Measurements from ENCODE around the gene RADIL.

Gene RADIL

DNA sequence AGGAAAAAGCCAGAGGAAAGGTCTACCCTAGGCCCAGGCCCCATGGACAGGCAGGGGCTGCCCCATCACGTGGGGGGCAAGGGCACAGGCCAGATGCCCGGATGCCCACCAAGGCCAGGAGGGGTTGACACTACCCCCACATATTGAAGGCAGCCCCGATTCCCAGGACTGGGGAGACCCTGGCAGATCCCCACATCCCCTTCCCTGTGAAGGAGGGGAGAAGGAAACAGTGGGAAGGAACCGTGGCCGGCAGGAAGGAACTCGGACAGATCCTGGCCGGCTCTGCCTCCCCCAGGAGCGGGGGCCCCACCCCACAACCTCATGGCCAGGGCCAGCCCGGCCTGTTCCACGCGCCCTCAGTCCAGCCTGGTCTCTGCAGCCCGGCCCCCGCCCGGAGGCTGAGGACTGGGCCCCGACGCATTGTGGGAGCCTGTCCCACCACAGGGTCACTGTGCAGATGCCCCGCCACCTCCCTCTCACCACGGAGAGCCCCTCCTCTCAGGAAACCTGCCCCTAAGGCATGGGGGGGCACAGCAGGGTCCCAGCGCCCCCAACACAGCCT, 63.0 kb downstream of the RADIL start:
- H3K36me3 ChIP-seq (replicated peaks), result no peaks in the 10 kb centered on the region
- no peak overlapping the region for H3K27ac ChIP-seq
- H3K4me3 ChIP-seq (ENCODE audit: low read depth, low read length), result no peak overlapping the region
- TF ChIP-seq, protein P1, sequence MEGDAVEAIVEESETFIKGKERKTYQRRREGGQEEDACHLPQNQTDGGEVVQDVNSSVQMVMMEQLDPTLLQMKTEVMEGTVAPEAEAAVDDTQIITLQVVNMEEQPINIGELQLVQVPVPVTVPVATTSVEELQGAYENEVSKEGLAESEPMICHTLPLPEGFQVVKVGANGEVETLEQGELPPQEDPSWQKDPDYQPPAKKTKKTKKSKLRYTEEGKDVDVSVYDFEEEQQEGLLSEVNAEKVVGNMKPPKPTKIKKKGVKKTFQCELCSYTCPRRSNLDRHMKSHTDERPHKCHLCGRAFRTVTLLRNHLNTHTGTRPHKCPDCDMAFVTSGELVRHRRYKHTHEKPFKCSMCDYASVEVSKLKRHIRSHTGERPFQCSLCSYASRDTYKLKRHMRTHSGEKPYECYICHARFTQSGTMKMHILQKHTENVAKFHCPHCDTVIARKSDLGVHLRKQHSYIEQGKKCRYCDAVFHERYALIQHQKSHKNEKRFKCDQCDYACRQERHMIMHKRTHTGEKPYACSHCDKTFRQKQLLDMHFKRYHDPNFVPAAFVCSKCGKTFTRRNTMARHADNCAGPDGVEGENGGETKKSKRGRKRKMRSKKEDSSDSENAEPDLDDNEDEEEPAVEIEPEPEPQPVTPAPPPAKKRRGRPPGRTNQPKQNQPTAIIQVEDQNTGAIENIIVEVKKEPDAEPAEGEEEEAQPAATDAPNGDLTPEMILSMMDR (IDR thresholded peaks at IDR 0.05; ENCODE audit: low read depth, low read length, missing control alignments), result no peak
- no peak for DNase-seq
- in situ Hi-C loops (cut with HindIII; ENCODE audit: low pct_ligation_motif_present, low sequenced_read_pairs), result no loop called here
- no peaks in the 10 kb centered on the region for H3K27me3 ChIP-seq (replicated peaks)

DNA sequence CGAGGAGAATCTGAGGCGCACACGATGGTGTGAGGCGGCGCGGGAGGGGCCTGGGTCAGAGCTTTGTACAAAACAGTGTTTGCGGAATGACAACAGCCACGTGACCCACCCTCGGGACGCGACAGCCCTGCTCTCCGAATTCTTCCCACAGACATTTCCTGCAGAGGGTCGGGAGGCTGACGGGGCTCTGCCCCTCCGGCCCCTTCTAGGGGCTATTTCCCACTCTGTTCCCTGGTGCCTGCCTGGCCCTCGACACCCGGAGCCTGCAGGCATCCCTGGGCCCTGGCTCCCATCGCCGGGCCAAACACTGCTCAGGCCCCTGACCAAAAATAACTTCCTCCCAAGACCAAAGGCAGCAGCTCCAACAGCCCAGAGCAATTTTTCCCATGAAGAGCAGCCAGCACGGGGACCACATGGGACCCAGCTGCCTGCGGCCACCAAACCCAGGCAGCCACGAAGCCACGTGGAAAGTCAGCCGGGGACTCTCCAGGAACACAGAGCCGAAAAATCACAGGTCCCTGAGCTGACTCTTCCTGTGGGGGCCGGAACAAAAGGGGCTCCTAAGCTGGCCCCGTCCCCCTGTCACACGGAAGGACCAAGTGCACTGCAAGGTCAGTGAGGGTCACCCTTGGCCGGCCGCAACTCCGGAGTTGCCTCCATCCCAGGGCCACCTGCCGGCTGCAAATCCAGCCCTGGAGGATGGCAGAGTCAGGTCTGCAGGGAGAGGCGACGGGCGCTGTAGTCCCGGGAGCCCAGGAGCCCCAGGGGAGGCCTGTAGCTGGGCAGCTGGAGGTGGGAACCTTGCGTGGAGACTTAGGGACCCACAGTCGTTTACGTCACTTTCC, 63.7 kb downstream of the RADIL start:
- DNase-seq, result no peak
- in situ Hi-C loops (cut with HindIII; ENCODE audit: low pct_ligation_motif_present, low sequenced_read_pairs), result no loop called here
- Histone ChIP-seq H3K36me3 (replicated peaks) (no peaks in the 10 kb centered on the region), H3K27ac (no peak overlapping the region), H3K27me3 (replicated peaks) (no peaks in the 10 kb centered on the region), H3K4me3 (ENCODE audit: low read depth, low read length) (no peak overlapping the region)
- TF ChIP-seq, protein P1 (IDR thresholded peaks at IDR 0.05; ENCODE audit: low read depth, low read length, missing control alignments), result no peak

DNA sequence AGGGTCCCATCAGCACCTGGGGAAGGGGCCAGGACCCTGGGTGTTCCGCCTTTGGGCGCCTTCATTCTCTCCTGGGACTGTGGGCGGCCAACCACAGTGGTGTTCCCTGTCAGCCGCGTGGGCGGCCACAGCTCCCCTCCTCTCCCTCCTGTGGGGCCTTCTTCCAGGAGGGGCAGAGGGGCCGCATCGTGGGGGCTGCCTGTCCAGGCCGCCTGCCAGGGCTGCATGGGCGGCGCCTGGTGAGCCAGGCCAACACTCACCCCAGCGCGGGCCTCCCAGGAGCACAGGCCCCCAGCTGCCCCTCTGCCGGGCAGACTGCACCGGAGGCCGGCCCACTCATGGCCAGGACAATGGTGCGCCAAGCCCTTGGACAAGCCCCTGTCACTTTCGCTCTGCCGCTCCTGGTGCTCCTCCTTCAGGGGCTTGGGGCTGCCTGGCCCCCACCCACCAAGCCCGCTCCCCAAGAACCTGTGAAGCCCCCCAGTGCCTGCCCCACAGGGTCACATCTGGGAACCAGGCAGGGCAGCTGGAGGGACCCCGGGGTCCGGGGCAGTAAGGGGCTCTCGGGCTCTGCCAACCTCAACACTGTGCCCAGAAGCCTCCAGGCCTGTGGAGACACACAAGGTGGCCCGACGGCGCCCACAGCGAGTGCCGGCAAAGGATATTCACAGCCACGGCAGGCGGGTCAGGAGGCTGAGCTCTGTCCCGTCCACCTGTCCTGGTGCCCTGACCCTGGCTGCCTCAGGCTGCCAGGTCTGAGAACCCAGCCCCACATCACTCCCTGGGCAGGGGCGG, 65.3 kb downstream of the RADIL start:
- in situ Hi-C loops (cut with HindIII; ENCODE audit: low pct_ligation_motif_present, low sequenced_read_pairs), result no loop called here
- no peak overlapping the region for H3K27ac ChIP-seq
- H3K4me3 ChIP-seq (ENCODE audit: low read depth, low read length), result no peak overlapping the region
- H3K27me3 ChIP-seq (replicated peaks), result no peaks in the 10 kb centered on the region
- H3K36me3 ChIP-seq (replicated peaks), result no peaks in the 10 kb centered on the region
- TF ChIP-seq, protein P1 (IDR thresholded peaks at IDR 0.05; ENCODE audit: low read depth, low read length, missing control alignments), result no peak
- no peak for DNase-seq

DNA sequence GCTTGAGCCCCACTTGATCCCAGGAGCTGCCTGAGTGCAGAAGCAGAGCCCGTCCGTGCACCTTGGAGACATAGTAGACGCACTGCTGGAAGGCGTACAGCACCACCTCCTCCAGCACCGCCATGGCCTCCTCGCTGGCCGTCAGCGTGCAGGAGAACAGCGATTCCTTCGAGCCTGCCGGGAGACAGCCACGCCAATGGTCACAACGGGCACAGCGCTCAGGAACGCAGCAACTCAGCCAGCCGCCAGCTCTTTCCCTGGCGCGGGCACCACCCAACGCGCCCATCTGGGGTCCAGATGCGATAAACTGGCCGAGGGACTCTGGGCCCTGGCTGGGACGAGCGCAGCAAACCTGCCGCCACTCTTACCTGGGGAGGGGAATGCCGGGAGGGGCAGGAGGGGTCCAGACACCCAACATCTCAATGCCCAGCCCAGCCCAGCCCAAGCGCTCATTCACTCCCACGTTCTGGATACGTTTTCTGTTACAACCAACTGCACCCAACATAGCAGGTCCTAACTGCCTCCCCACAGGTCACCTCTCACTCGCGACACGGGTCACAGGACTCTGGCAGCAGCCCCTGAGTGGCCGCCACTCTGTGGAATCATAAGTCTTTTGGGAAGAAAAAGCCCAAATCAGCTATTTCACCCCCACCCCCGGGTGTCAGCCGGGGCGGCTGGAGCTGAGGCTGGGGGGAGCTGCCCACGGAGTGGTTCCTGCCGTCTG, 66.2 kb downstream of the RADIL start:
- Histone ChIP-seq H3K27ac (no peak overlapping the region), H3K4me3 (ENCODE audit: low read depth, low read length) (no peak overlapping the region), H3K27me3 (replicated peaks) (no peaks in the 10 kb centered on the region), H3K36me3 (replicated peaks) (no peaks in the 10 kb centered on the region)
- TF ChIP-seq, protein P1 (IDR thresholded peaks at IDR 0.05; ENCODE audit: low read depth, low read length, missing control alignments), result no peak
- in situ Hi-C loops (cut with HindIII; ENCODE audit: low pct_ligation_motif_present, low sequenced_read_pairs), result no loop called here
- no peak for DNase-seq

DNA sequence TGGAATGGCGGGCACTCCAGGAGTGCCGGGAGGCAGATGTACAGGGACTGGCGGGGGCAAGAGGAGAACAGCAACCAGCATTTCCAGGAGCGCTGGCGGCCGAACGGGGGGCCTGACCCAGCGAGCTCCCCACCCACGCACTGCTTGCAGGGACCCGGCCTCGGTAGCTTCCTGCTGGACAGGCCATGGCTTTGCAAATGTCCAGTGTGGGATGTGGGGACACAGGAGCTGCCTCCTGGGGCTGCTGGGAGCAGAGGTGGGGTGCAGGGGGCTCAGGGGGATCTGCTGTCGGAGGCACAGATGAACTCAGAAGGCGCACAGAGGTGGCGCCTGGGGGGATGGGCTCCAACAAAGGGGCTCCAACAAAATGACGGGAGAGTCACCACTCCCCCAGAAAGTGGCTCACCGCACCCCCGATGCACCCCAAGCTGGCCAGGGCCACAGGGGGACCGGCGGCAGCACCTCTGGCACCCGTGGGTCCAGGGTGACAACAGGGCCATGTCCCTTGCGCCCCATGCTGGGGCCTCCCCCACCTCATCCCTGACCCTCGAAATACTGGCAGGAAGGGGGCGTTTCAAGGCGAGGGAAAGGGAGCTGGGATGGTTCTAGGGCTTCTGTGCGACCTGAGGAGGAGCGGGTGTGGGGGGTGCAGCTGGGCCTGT, 67.0 kb downstream of the RADIL start:
- in situ Hi-C loops (cut with HindIII; ENCODE audit: low pct_ligation_motif_present, low sequenced_read_pairs), result no loop called here
- TF ChIP-seq, protein P1 (IDR thresholded peaks at IDR 0.05; ENCODE audit: low read depth, low read length, missing control alignments), result no peak
- H3K36me3 ChIP-seq (replicated peaks), result no peaks in the 10 kb centered on the region

More for the DNA sequence above, 67.0 kb downstream of the RADIL start:
- Histone ChIP-seq H3K27ac (no peak overlapping the region), H3K4me3 (ENCODE audit: low read depth, low read length) (no peak overlapping the region), H3K27me3 (replicated peaks) (no peaks in the 10 kb centered on the region)
- DNase-seq, result no peak

All from brain microvascular endothelial cell (primary cell).